Activated CD4-positive, CD25-positive, alpha-beta regulatory T cell treated with anti-CD3 and anti-CD28 coated beads, Interleukin-2, amount 50 U/mL, for 24 hours (primary cell): ENCODE results near the gene SMIM12.

Experiments used
- ATAC-seq, 2 donors: fragments of 150-1000 bp; cut with Tn5 transposase; one replicate each; pipeline ENCODE4 v1.10.0; 2021; ENCODE audit warnings: mild to moderate bottlenecking in 1 of 2, moderate library complexity in 1 of 2

SMIM12 gene

GRCh38 chr1:34871443-34872132 is 12.0 kb upstream of the SMIM12 start:
- ATAC-seq, result no peak

- no peak for ATAC-seq
Measured at GRCh38 chr1:34870395-34870794, 10.8 kb upstream of the SMIM12 start.

DNA sequence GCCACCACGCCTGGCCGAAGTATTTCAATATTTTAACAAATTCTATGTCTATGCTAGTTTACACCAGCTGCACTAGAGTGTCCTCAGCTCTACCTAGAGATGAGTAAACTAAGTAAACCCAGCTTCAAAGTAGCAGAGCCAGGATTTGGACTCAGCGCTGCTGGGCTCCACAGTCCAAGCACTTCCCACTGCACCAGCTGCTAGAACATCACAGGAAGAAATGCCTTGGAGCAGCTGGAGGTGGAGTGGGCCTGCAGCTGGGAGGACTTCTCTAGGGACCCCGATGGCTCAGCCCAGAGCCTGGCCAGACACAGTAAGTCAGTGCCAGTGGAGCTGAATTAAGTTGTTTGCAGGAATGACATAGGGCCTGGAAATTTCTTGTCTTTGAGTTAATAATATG is 10.2 kb upstream of the SMIM12 start:
- ATAC-seq, result no peak

DNA sequence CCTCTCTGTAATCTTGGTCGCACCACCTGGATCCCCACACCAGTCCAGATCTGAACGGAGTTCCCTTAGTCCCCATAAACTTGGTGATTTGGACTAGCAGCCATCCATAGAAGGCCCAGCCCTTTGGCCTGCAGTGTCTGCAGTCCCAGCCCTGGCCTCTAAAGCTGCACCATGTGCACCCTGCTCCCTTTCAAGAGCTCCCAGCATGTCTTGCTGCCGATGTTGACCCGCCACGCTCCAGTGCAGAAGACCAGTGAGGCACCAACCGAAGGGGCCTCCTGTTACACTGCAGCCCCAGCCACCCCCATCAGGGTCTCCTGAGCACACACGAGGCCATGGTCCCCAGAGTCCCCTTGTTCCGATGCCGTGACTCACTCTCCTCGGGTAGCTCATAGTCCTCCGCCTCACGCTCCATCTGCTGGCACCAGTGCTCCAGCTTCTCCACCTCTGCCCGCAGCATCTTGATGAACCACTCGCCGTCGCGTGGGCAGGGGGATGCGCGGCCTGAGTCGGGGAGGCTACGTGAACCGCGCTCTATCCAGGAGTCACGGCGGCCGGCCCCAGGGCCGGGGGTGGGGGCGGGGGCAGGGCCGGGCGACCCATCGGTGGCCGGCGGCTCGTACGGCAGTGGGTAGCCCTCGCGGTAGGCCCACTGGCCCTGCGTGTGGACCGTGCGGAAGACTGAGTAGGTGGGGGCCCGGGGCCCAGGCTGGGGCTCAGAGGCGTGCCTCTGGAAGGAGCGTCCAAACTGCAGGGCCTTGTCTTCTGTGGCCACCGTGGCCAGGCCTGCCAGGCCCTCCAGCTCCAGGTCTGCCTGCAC is 8.9 kb upstream of the SMIM12 start:
- ATAC-seq, result no peak

DNA sequence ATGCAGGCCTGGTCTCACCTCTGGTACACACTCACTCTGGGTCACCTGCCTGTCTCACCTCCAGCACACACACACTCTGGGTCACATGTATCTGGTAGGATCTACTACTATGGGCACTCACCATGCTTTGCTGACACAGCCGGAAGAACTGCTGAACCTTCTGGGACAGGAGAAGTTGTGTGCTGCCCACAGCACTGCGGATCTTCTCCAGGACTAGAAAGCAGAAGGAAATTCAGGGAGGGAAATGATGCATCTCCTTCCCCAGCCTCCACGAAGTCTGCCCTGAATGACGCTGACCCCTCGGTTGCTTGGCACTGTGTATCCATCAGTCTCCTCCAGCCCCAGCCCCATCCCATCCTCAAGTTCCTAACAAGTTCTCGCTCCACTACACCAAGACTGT is 7.9 kb upstream of the SMIM12 start:
- no peak for ATAC-seq

GRCh38 chr1:34866762-34867109 is 7.2 kb upstream of the SMIM12 start:
- peak in 1 of 2 donors; percentile 23 for ATAC-seq

DNA sequence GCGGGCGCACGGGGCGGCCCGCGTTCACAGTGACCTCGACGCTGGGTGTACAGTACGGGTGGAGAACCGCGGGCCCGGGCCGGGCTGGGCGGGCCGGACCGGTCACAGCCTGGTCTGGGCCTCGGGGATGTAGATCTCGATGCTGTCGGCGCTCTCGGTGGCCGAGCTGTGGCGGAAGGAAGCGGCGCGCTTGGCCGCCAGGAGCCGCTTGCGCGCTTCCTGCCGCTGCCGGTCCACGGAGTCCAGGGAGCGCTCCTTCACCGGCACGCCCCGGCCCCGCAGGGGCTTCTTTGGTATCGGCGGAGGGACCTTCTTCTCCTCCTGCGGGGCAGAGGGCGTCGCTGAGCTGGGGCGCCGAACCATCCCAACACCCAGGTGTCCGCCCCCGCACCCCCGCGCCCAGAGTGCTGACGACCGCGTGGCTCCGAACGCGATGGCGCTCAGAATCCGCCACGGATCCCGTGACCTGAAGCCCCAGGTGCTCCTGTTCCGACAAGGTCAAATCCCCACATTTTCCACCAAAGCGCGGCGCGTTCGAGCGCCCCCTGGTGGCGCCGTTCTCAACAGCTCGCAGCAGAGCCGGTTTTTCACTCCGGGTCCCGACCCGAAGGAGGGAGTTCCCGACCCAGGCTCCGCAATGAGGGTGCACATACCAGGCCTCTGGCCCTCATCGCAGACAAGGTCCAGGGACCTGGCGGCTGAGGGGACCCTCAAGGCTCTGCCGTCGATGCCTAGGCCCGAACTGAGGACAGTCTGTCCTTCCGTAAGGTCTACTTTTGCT is 6.6 kb upstream of the SMIM12 start:
- peak; percentile 81 for ATAC-seq

DNA sequence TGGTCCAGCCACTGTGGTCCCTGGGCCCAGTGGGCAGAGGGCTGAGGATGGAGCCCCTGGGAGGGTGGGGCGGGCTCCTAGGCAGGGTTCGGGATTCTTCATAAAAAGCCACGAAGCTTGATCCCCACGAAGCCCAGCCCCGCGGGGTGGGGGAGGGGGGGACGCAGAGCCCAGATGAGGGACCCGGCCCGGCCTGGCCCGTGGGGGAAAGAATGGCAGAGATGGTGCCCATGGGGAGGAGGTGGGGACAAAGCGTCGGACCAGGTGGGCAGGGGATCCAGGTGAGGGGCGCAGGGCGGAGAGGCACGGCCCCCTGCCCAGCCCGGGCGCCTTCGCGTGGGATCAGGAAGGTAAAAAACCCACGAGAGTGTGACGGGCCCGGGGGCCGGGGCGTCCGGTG is 6.0 kb upstream of the SMIM12 start:
- ATAC-seq, result no peak

GRCh38 chr1:34864759-34865158 is 5.2 kb upstream of the SMIM12 start:
- no peak for ATAC-seq

DNA sequence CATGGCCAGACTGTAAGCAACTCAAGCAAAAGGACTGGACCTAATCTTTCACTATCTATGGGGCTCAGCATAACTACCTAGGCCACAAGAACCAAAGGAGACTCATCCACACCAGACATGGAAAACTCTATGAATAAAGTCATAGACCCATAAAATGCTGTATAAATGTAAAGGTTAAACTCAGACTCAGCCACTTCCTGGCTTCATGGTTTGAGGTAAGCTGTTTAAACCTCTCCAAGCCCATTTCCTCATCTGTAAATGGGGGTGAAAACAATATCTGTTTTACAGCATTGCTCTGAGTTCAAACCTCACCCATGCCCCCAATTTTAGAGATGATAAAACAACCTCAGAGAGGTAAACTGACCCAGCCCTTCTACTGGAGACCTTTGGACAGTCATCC is 4.0 kb upstream of the SMIM12 start:
- no peak for ATAC-seq

DNA sequence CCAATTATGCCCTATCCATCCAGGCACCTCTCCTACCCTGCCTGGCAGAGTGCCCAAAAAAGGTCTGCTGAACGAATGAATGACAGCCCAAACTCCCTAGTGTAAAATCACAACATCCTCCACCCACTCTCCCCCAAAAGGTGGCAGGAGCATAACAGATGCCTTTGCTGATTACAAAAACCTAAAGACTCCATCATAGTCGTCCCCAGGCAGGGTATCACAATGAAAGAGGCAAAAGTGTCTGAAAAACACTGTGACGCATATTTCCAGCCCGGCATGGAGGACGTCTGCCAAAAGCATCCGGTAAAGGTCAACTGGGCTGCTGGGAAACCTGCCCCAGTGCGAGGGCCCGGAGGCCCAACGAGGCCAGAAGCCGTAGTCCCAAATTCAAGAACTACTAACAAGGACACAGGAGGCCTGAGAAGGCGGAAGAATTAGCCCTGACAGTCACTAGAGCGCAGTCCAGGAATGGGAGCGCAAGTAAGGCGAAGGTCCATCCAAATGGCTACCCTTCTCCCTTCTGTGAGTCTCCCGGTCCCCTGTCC is 576 bp downstream of the SMIM12 start:
- ATAC-seq, result peak; percentile 17 to 37

- ATAC-seq, result no peak
Measured at GRCh38 chr1:34856697-34857096, 2.9 kb downstream of the SMIM12 start.

GRCh38 chr1:34852677-34853217 is 6.8 kb downstream of the SMIM12 start:
- peak; percentile 100 for ATAC-seq

- ATAC-seq, result no peak
Measured at GRCh38 chr1:34851431-34852105, 8.0 kb downstream of the SMIM12 start.

- ATAC-seq, result no peak
Measured at GRCh38 chr1:34850382-34850781, 9.2 kb downstream of the SMIM12 start.

DNA sequence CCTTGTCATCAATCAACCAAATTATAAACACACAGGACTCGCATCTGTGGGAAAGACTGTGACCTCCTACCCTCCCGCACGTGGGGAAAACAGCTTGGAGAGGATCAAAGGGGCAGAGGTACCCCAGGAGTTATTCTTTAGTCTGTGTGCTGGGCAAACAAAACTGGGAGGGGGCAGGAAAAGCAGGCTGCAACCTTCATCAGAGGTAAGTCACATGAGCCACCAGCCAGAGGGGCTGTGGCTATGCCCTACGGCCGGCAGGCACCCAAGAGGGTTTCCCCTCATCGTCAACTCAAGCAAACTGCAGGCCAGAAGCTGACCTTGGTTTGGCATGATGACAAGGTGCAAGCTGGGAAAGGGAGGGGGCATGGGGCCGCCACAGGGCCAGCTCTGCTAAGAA is 12.5 kb downstream of the SMIM12 start:
- ATAC-seq, result no peak

- no peak for ATAC-seq
Measured at GRCh38 chr1:34846265-34846664, 13.3 kb downstream of the SMIM12 start.

DNA sequence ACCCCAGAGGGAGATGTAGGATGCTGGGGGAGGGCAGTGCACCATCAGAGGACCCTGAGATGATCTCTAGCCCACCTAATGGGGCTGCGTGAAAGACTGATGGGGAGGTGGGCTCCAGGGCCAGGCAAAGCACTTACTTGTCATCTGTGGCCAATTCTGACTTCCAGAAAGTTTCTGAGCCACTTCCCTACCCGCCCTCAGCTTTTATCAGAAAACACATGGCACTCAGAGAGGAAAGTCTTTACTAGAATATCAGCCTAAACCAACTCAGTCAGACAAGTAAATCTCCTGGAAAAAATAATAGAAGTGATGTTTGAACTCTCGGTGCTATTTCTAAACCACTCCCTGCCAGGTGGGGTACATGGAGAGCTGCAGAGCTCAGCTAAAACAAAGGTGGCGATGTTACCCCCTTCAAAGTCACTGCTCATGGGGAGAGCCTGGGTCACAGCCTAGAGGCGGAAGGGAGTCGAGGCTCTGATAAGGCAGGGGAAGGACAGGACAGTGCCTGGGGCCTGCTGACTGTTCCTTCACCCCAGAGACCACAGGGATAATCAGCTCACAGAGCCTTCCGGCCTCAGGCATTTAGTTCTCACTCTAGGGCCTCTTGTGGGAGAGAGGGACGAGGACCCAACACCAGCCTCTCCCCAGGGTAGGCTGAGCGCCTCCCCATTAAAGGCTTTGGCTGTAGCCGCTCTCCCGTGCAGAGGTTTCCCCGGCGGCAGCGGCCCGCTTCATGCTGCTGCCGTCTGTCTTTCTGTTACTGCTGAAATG is 14.2 kb downstream of the SMIM12 start:
- ATAC-seq, result no peak

- ATAC-seq, result no peak
Measured at GRCh38 chr1:34844252-34844634, 15.3 kb downstream of the SMIM12 start.

DNA sequence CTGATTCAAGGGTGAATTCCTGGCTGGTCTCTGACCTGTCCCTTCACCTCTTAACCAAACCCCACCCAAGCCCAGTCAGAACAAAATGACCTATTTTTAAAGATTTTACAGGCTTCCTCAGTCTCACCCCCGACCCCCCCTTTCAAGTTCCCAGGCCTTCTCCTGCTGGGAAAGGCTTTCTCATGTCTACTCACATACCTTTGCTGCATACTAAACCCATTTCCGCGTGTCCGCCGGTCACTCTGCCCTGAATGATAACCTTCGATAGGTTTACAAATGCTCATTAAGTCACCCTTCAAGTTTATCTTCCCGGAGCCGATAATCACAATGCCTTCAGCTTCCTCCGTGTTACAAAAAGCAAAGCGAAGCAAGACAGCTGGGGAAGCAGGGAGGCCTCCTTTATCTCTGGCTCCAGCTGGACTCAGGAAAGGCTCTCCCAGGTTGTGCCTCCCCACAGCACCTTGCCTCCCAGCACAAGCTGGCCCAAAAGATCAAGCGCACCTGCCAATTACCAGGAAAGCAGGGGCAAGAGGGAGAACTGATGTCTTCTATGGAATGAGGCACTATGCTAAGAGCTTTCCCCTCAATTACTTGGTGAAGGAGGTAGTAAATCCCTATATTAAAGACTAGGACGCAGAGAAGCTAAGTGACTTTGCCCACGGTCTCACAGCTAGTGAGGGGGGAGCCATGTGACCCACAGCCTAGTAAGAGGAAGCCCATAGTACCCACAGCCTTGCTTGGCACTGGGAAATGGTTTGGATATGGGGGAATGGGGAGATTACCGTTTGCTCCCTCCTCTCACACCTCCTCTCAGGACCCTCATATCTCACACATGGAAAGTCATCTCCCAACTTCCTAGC is 15.9 kb downstream of the SMIM12 start:
- ATAC-seq, result no peak

- ATAC-seq, result no peak
Measured at GRCh38 chr1:34842952-34843371, 16.6 kb downstream of the SMIM12 start.
